Neural cell (in vitro differentiated cells): Measurements from ENCODE around the gene FGD4. TPM values are rescaled to one million over a fixed set of nuclear protein-coding genes. Genes with fewer than 3 reads are reported as not detected.

Experiments
- H2AFZ ChIP-seq: fragments of 200-600, 300-800 bp; sonication (generic), shearing (Covaris generic); 2 replicates; pipeline ENCODE4 v1.6.0; 2014; ENCODE audit warnings: low read depth, mild to moderate bottlenecking, antibody characterized with exemption, low read length, moderate library complexity
- H3F3A ChIP-seq: fragments of 200-600 bp; shearing (Covaris generic); 2 replicates; pipeline ENCODE4 v1.6.1; 2016; ENCODE audit warnings: mild to moderate bottlenecking, moderate library complexity, mixed read lengths, antibody characterized with exemption, low read length; ENCODE audit not compliant: insufficient read depth, poor library complexity, severe bottlenecking
- H3K27ac ChIP-seq: fragments of 200-600, 300-800 bp; sonication (generic), shearing (Covaris generic); 2 replicates; pipeline ENCODE4 v1.5.1; 2014; ENCODE audit warnings: mild to moderate bottlenecking, low read length, moderate library complexity
- H3K27me3 ChIP-seq: fragments of 300-800, 200-600 bp; sonication (generic), shearing (Covaris generic); 2 replicates; pipeline ENCODE4 v1.6.0; 2014; ENCODE audit warnings: mild to moderate bottlenecking, low read depth, low read length, moderate library complexity; ENCODE audit not compliant: insufficient read depth
- H3K36me3 ChIP-seq: fragments of 300-800, 200-600 bp; sonication (generic), shearing (Covaris generic); 2 replicates; pipeline ENCODE4 v1.5.1; 2014; ENCODE audit warnings: mild to moderate bottlenecking, antibody characterized with exemption, low read length, moderate library complexity; ENCODE audit not compliant: insufficient read depth
- H3K4me2 ChIP-seq: fragments of 300-800, 200-600 bp; sonication (generic), shearing (Covaris generic); 2 replicates; pipeline ENCODE4 v1.6.0; 2014; ENCODE audit warnings: mild to moderate bottlenecking, low read length
- H3K4me3 ChIP-seq: fragments of 300-800, 200-600 bp; sonication (generic), shearing (Covaris generic); 2 replicates; pipeline ENCODE4 v1.5.1; 2014; ENCODE audit warnings: mild to moderate bottlenecking, low read length, moderate library complexity
- H3K79me2 ChIP-seq: fragments of 200-600 bp; shearing (Covaris generic); replicated peaks from 2 replicates; pipeline ENCODE4 v1.6.0; 2014; ENCODE audit warnings: mild to moderate bottlenecking, low read length, moderate library complexity; ENCODE audit not compliant: insufficient read depth
- H3K9ac ChIP-seq: fragments of 300-800, 200-600 bp; sonication (generic), shearing (Covaris generic); 2 replicates; pipeline ENCODE4 v1.6.1; 2016; ENCODE audit warnings: mild to moderate bottlenecking, low read length, mixed read lengths
- H3K9me2 ChIP-seq: fragments of 200-600 bp; shearing (Covaris generic); 2 replicates; pipeline ENCODE4 v1.6.1; 2016; ENCODE audit warnings: mild to moderate bottlenecking, low read length, mixed read lengths; ENCODE audit not compliant: insufficient read depth
- H3K9me3 ChIP-seq: fragments of 200-600, 300-800 bp; sonication (generic), shearing (Covaris generic); 2 replicates; pipeline ENCODE4 v1.6.1; 2016; ENCODE audit warnings: mild to moderate bottlenecking, mixed run types, low read length, moderate library complexity, mixed read lengths
- H4K20me1 ChIP-seq: fragments of 200-600 bp; shearing (Covaris generic); 2 replicates; pipeline ENCODE4 v1.6.1; 2016; ENCODE audit warnings: mild to moderate bottlenecking, mixed run types; ENCODE audit not compliant: insufficient read depth
- EP300 ChIP-seq: fragments of 450-650 bp; conservative IDR thresholded peaks from 2 replicates; pipeline ENCODE4 v1.6.1; 2014; ENCODE audit warnings: antibody characterized with exemption, mild to moderate bottlenecking, moderate library complexity; ENCODE audit not compliant: poor library complexity, severe bottlenecking
- EZH2 ChIP-seq: fragments of 200-600, 300-800 bp; shearing (Covaris generic), sonication (generic); IDR thresholded peaks from 2 replicates; pipeline ENCODE4 v1.6.1; 2014; ENCODE audit warnings: antibody characterized with exemption, low read length, borderline replicate concordance, mild to moderate bottlenecking; ENCODE audit not compliant: insufficient read depth, poor library complexity, severe bottlenecking
- MXI1 ChIP-seq: fragments of 450-650 bp; conservative IDR thresholded peaks from 2 replicates; pipeline ENCODE4 v1.6.1; 2014; ENCODE audit warnings: antibody characterized with exemption, mild to moderate bottlenecking; ENCODE audit not compliant: poor library complexity, severe bottlenecking
- POLR2AphosphoS5 ChIP-seq: IDR thresholded peaks from 2 replicates; pipeline ENCODE4 v1.6.1; 2012
- RAD21 ChIP-seq: fragments of 450-650 bp; conservative IDR thresholded peaks from 2 replicates; pipeline ENCODE4 v1.6.1; 2014; ENCODE audit warnings: antibody characterized with exemption, mild to moderate bottlenecking, moderate library complexity
- SMC3 ChIP-seq: fragments of 450-650 bp; conservative IDR thresholded peaks from 2 replicates; pipeline ENCODE4 v1.6.1; 2014; ENCODE audit warnings: antibody characterized with exemption, mild to moderate bottlenecking, moderate library complexity; ENCODE audit not compliant: poor library complexity
- TAF1 ChIP-seq: IDR thresholded peaks from 2 replicates; pipeline ENCODE4 v1.6.1; 2012; ENCODE audit warnings: low read depth
- polyA plus RNA-seq: library from polyadenylated mRNA; depleted of rRNA; stranded (reverse); fragments of >200 nt; gene quantifications from 2 replicates; pipeline ENCODE4 v1.2.3, GENCODE V29; 2014
- TF ChIP-seq, protein P1 (sequence below): IDR thresholded peaks from 2 replicates; pipeline ENCODE4 v1.6.1; 2012; ENCODE audit warnings: borderline replicate concordance
- TF ChIP-seq, protein P2 (sequence below): fragments of 450-650 bp; IDR thresholded peaks from 2 replicates; pipeline ENCODE4 v1.5.1; 2014; ENCODE audit warnings: antibody characterized with exemption, mild to moderate bottlenecking, moderate library complexity; ENCODE audit not compliant: poor library complexity, severe bottlenecking

Gene FGD4
- polyA plus RNA-seq, 1 donor from 2014 or later = 24.4 TPM

DNA sequence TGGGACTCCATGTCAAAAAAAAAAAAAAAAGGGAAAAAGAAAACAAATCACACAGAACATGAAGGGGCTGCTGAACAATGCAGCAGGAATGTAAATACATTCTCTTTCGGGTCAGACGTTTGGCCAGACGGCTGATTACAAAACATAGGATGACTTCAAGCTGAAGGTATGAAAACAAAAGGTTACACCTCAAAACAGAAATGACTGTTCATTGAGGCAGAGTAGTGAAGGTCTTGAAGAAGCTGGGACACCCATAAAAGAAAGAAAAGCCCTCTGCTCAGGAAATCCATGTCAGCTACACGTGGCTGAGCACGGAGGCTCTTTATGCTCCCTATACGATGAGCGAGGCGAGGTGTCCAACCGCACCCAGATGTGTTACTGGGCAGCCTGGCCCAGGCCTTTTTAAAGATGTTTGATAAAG lies 37.7 kb downstream of the FGD4 start:
- no peak overlapping the region for H3K27ac ChIP-seq
- H4K20me1 ChIP-seq = no peaks in the 10 kb centered on the region
- no peaks in the 10 kb centered on the region for H3K9me3 ChIP-seq
- H3K79me2 ChIP-seq = no peaks in the 10 kb centered on the region
- H3K27me3 ChIP-seq = no peaks in the 10 kb centered on the region
- no peak overlapping the region for H3K4me2 ChIP-seq
- no peaks in the 10 kb centered on the region for H3F3A ChIP-seq
- no peak for TF ChIP-seq POLR2AphosphoS5
- TF ChIP-seq, protein P1, sequence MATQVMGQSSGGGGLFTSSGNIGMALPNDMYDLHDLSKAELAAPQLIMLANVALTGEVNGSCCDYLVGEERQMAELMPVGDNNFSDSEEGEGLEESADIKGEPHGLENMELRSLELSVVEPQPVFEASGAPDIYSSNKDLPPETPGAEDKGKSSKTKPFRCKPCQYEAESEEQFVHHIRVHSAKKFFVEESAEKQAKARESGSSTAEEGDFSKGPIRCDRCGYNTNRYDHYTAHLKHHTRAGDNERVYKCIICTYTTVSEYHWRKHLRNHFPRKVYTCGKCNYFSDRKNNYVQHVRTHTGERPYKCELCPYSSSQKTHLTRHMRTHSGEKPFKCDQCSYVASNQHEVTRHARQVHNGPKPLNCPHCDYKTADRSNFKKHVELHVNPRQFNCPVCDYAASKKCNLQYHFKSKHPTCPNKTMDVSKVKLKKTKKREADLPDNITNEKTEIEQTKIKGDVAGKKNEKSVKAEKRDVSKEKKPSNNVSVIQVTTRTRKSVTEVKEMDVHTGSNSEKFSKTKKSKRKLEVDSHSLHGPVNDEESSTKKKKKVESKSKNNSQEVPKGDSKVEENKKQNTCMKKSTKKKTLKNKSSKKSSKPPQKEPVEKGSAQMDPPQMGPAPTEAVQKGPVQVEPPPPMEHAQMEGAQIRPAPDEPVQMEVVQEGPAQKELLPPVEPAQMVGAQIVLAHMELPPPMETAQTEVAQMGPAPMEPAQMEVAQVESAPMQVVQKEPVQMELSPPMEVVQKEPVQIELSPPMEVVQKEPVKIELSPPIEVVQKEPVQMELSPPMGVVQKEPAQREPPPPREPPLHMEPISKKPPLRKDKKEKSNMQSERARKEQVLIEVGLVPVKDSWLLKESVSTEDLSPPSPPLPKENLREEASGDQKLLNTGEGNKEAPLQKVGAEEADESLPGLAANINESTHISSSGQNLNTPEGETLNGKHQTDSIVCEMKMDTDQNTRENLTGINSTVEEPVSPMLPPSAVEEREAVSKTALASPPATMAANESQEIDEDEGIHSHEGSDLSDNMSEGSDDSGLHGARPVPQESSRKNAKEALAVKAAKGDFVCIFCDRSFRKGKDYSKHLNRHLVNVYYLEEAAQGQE = no peak
- TF ChIP-seq, protein P2, sequence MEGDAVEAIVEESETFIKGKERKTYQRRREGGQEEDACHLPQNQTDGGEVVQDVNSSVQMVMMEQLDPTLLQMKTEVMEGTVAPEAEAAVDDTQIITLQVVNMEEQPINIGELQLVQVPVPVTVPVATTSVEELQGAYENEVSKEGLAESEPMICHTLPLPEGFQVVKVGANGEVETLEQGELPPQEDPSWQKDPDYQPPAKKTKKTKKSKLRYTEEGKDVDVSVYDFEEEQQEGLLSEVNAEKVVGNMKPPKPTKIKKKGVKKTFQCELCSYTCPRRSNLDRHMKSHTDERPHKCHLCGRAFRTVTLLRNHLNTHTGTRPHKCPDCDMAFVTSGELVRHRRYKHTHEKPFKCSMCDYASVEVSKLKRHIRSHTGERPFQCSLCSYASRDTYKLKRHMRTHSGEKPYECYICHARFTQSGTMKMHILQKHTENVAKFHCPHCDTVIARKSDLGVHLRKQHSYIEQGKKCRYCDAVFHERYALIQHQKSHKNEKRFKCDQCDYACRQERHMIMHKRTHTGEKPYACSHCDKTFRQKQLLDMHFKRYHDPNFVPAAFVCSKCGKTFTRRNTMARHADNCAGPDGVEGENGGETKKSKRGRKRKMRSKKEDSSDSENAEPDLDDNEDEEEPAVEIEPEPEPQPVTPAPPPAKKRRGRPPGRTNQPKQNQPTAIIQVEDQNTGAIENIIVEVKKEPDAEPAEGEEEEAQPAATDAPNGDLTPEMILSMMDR = no peak
- TF ChIP-seq RAD21 = no peak
- no peak for TF ChIP-seq EZH2
- TF ChIP-seq SMC3 = no peak
- TF ChIP-seq MXI1 = no peak
- no peak for TF ChIP-seq TAF1
- no peak for TF ChIP-seq EP300
- H3K9ac ChIP-seq = no peak overlapping the region
- no peaks in the 10 kb centered on the region for H3K36me3 ChIP-seq
- no peak overlapping the region for H3K4me3 ChIP-seq
- H2AFZ ChIP-seq = no peak overlapping the region
- H3K9me2 ChIP-seq = no peaks in the 10 kb centered on the region

DNA sequence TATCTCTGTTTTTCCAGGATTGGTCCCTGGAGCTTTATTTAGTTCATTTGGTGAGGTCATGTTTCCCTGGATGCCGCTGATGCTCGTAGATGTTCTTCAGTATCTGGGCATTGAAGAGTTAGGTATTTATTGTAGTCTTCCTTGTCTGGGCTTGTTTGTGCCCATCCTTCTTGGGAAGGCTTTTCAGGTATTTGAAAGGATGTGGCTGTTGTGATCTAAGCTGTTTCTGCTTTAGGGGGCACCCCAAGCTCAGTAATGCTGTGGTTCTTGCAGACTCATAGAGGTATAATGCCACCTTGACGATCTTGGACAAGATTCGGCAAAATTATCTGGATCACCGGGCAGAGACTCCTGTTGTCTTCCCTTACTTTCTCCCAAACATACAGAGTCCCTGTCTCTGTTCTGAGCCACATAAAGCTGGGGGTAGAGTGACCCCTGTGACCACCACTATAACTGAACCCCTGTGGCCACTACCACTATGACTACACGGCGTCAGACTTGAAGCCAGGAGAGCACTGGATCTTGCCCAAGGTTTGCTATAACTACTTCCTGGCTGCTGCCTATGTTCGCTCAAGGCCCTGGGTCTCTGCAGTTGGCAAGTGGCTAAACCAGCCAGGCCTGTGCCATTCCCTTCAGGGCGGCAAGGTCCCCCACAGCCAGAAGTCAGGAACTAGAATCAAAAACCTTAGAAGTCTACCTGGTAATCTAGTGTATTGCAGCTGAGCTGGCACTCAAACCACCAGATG lies 40.9 kb downstream of the FGD4 start:
- Histone ChIP-seq H3K9me2 (no peaks in the 10 kb centered on the region), H3F3A (no peaks in the 10 kb centered on the region), H3K4me2 (no peak overlapping the region), H3K9ac (no peak overlapping the region), H3K27ac (no peak overlapping the region), H3K36me3 (no peaks in the 10 kb centered on the region), H2AFZ (no peak overlapping the region), H3K9me3 (no peaks in the 10 kb centered on the region), H3K27me3 (no peaks in the 10 kb centered on the region), H3K79me2 (no peaks in the 10 kb centered on the region), H3K4me3 (no peak overlapping the region), H4K20me1 (no peaks in the 10 kb centered on the region)
- no peak for TF ChIP-seq SMC3
- TF ChIP-seq EP300 = no peak
- TF ChIP-seq MXI1 = no peak
- no peak for TF ChIP-seq TAF1
- TF ChIP-seq, protein P1 = no peak
- TF ChIP-seq, protein P2 = no peak
- TF ChIP-seq RAD21 = no peak
